HAP-1 (cell line): ENCODE measurements around the gene MAP3K21.

Experiments used
- DNase-seq, 2 experiments: peaks; one replicate each; pipeline ENCODE4 v3.0.0-alpha.2; 2016 to 2020; ENCODE audit warnings: low spot score in 2 of 2
- H3K27me3 ChIP-seq: fragments of 250-450 bp; sonication (Bioruptor Pico); 2 replicates; pipeline ENCODE4 v1.5.1; 2020; ENCODE audit warnings: low read depth, mild to moderate bottlenecking, moderate library complexity
- H3K36me3 ChIP-seq: fragments of 250-450 bp; sonication (Bioruptor Pico); replicated peaks from 2 replicates; pipeline ENCODE4 v1.5.1; 2020; ENCODE audit warnings: mild to moderate bottlenecking
- H3K4me1 ChIP-seq: fragments of 250-450 bp; sonication (Bioruptor Pico); 2 replicates; pipeline ENCODE4 v1.5.1; 2020; ENCODE audit warnings: mild to moderate bottlenecking
- H3K4me3 ChIP-seq: fragments of 250-450 bp; sonication (Bioruptor Pico); 2 replicates; pipeline ENCODE4 v1.5.1; 2020; ENCODE audit warnings: mild to moderate bottlenecking, moderate library complexity
- H3K9me3 ChIP-seq: fragments of 250-450 bp; sonication (Bioruptor Pico); 2 replicates; pipeline ENCODE4 v1.5.1; 2020; ENCODE audit warnings: mild to moderate bottlenecking, moderate library complexity
- in situ Hi-C: fragments of 300-500 bp; cut with MboI; formaldehyde crosslinking; loops from 3 replicates; pipeline ENCODE4 v1.14.3; 2020; ENCODE audit warnings: low sequenced_read_pairs, inconsistent platforms, mixed read lengths

The MAP3K21 gene

GRCh38 chr1:233334092-233334491 lies 6.6 kb downstream of the MAP3K21 start:
- no peaks in the 10 kb centered on the region for H3K27me3 ChIP-seq
- DNase-seq, result no peak
- H3K9me3 ChIP-seq, result no peaks in the 10 kb centered on the region
- no peaks in the 10 kb centered on the region for H3K36me3 ChIP-seq
- no peak overlapping the region for H3K4me3 ChIP-seq
- in situ Hi-C loops, result no loop called here
- H3K4me1 ChIP-seq, result peaks cover 38% of the 10 kb centered on the region

GRCh38 chr1:233336554-233337456 lies 9.3 kb downstream of the MAP3K21 start:
- Histone ChIP-seq H3K27me3 (no peaks in the 10 kb centered on the region), H3K4me1 (peaks cover 25% of the 10 kb centered on the region), H3K4me3 (no peak overlapping the region), H3K9me3 (no peaks in the 10 kb centered on the region), H3K36me3 (no peaks in the 10 kb centered on the region)
- in situ Hi-C loops, result no loop called here
- DNase-seq, result no peak

- H3K9me3 ChIP-seq, result no peaks in the 10 kb centered on the region
- no peak for DNase-seq
- H3K4me3 ChIP-seq, result no peak overlapping the region
- H3K36me3 ChIP-seq, result no peaks in the 10 kb centered on the region
- no peaks in the 10 kb centered on the region for H3K27me3 ChIP-seq
- H3K4me1 ChIP-seq, result peaks cover 25% of the 10 kb centered on the region
- in situ Hi-C loops, result no loop called here
Observed at GRCh38 chr1:233337505-233337904, 10.0 kb downstream of the MAP3K21 start.

GRCh38 chr1:233338102-233338501 lies 10.6 kb downstream of the MAP3K21 start:
- in situ Hi-C loops, result no loop called here
- Histone ChIP-seq H3K4me3 (no peak overlapping the region), H3K9me3 (no peaks in the 10 kb centered on the region), H3K36me3 (no peaks in the 10 kb centered on the region), H3K27me3 (no peaks in the 10 kb centered on the region), H3K4me1 (peaks cover 25% of the 10 kb centered on the region)
- no peak for DNase-seq

GRCh38 chr1:233340031-233340555 lies 12.6 kb downstream of the MAP3K21 start:
- H3K4me1 ChIP-seq, result peaks cover 25% of the 10 kb centered on the region
- H3K36me3 ChIP-seq, result no peaks in the 10 kb centered on the region
- in situ Hi-C loops, result no loop called here
- no peaks in the 10 kb centered on the region for H3K27me3 ChIP-seq
- H3K9me3 ChIP-seq, result no peaks in the 10 kb centered on the region
- no peak overlapping the region for H3K4me3 ChIP-seq
- DNase-seq, result no peak

- H3K4me1 ChIP-seq, result peaks cover 25% of the 10 kb centered on the region
- no peaks in the 10 kb centered on the region for H3K36me3 ChIP-seq
- DNase-seq, result no peak
- no peak overlapping the region for H3K4me3 ChIP-seq
- no peaks in the 10 kb centered on the region for H3K9me3 ChIP-seq
- in situ Hi-C loops, result no loop called here
- H3K27me3 ChIP-seq, result no peaks in the 10 kb centered on the region
Observed at GRCh38 chr1:233340966-233341516, 13.5 kb downstream of the MAP3K21 start.

- Histone ChIP-seq H3K4me3 (no peak overlapping the region), H3K27me3 (no peaks in the 10 kb centered on the region), H3K9me3 (no peaks in the 10 kb centered on the region), H3K4me1 (peaks cover 20% of the 10 kb centered on the region), H3K36me3 (peaks cover 1% of the 10 kb centered on the region)
- no peak for DNase-seq
- in situ Hi-C loops, result no loop called here
Observed at GRCh38 chr1:233342086-233342485, 14.6 kb downstream of the MAP3K21 start.

GRCh38 chr1:233343262-233343661 lies 15.7 kb downstream of the MAP3K21 start:
- Histone ChIP-seq H3K9me3 (no peaks in the 10 kb centered on the region), H3K27me3 (no peaks in the 10 kb centered on the region), H3K4me1 (peaks cover 13% of the 10 kb centered on the region), H3K4me3 (no peak overlapping the region), H3K36me3 (peaks cover 6% of the 10 kb centered on the region)
- in situ Hi-C loops, result no loop called here
- DNase-seq, result no peak

GRCh38 chr1:233347338-233347737 lies 19.8 kb downstream of the MAP3K21 start:
- DNase-seq, result no peak
- Histone ChIP-seq H3K9me3 (no peaks in the 10 kb centered on the region), H3K4me3 (no peak overlapping the region), H3K4me1 (no peaks in the 10 kb centered on the region), H3K36me3 (peaks cover 6% of the 10 kb centered on the region), H3K27me3 (no peaks in the 10 kb centered on the region)
- in situ Hi-C loops, result no loop called here

- H3K4me3 ChIP-seq, result no peak overlapping the region
- H3K4me1 ChIP-seq, result no peaks in the 10 kb centered on the region
- no peaks in the 10 kb centered on the region for H3K27me3 ChIP-seq
- in situ Hi-C loops, result no loop called here
- peaks cover 7% of the 10 kb centered on the region for H3K36me3 ChIP-seq
- no peak for DNase-seq
- no peaks in the 10 kb centered on the region for H3K9me3 ChIP-seq
Observed at GRCh38 chr1:233349137-233349536, 21.6 kb downstream of the MAP3K21 start.

- peaks cover 12% of the 10 kb centered on the region for H3K36me3 ChIP-seq
- no peaks in the 10 kb centered on the region for H3K4me1 ChIP-seq
- no peaks in the 10 kb centered on the region for H3K27me3 ChIP-seq
- DNase-seq, result no peak
- H3K9me3 ChIP-seq, result no peaks in the 10 kb centered on the region
- in situ Hi-C loops, result no loop called here
- no peak overlapping the region for H3K4me3 ChIP-seq
Observed at GRCh38 chr1:233354983-233355382, 27.5 kb downstream of the MAP3K21 start.

- Histone ChIP-seq H3K36me3 (peaks cover 16% of the 10 kb centered on the region), H3K9me3 (no peaks in the 10 kb centered on the region), H3K4me1 (no peaks in the 10 kb centered on the region), H3K27me3 (no peaks in the 10 kb centered on the region), H3K4me3 (no peak overlapping the region)
- no peak for DNase-seq
- in situ Hi-C loops, result no loop called here
Observed at GRCh38 chr1:233355841-233356704, 28.5 kb downstream of the MAP3K21 start.

- peaks cover 21% of the 10 kb centered on the region for H3K36me3 ChIP-seq
- in situ Hi-C loops, result no loop called here
- H3K27me3 ChIP-seq, result no peaks in the 10 kb centered on the region
- no peaks in the 10 kb centered on the region for H3K9me3 ChIP-seq
- H3K4me1 ChIP-seq, result no peaks in the 10 kb centered on the region
- DNase-seq, result no peak
- no peak overlapping the region for H3K4me3 ChIP-seq
Observed at GRCh38 chr1:233356705-233356987, 29.1 kb downstream of the MAP3K21 start.
